HepG2 (cell line): ENCODE data around the gene TCAIM. TPM values are rescaled to one million over a fixed set of nuclear protein-coding genes. Genes with fewer than 3 reads are reported as not detected.

Source experiments
- ETV6 ChIP-seq: sonication (generic); formaldehyde crosslinking; conservative IDR thresholded peaks from 2 replicates; pipeline ENCODE4 v1.4.0; 2020; ENCODE audit warnings: missing genetic modification reagents
- HDAC1 ChIP-seq: sonication (generic); formaldehyde crosslinking; IDR thresholded peaks from 2 replicates; pipeline ENCODE4 v1.5.1; 2020; ENCODE audit warnings: mild to moderate bottlenecking, missing genetic modification reagents
- ISX ChIP-seq: sonication (generic); formaldehyde crosslinking; conservative IDR thresholded peaks from 2 replicates; pipeline ENCODE4 v1.5.0; 2020; ENCODE audit warnings: missing genetic modification reagents
- MAFG ChIP-seq: sonication (generic); formaldehyde crosslinking; IDR thresholded peaks from 2 replicates; pipeline ENCODE4 v1.5.1; 2020; ENCODE audit warnings: mild to moderate bottlenecking, missing genetic modification reagents
- PATZ1 ChIP-seq: sonication (generic); formaldehyde crosslinking; IDR thresholded peaks from 2 replicates; pipeline ENCODE4 v1.4.0; 2020; ENCODE audit warnings: missing genetic modification reagents
- PRMT3 ChIP-seq: sonication (generic); formaldehyde crosslinking; IDR thresholded peaks from 2 replicates; pipeline ENCODE4 v1.8.1; 2022; ENCODE audit warnings: low read depth, mild to moderate bottlenecking, moderate library complexity, missing genetic modification reagents, borderline replicate concordance
- TEAD3 ChIP-seq: optimal IDR thresholded peaks from 2 replicates; pipeline ENCODE3; 2016; ENCODE audit warnings: borderline replicate concordance
- ZBTB49 ChIP-seq: sonication (generic); formaldehyde crosslinking; IDR thresholded peaks from 2 replicates; pipeline ENCODE4 v1.4.0; 2020; ENCODE audit warnings: missing genetic modification reagents, borderline replicate concordance
- ZFP41 ChIP-seq: sonication (generic); formaldehyde crosslinking; IDR thresholded peaks from 2 replicates; pipeline ENCODE4 v1.4.0; 2020; ENCODE audit warnings: mild to moderate bottlenecking, missing genetic modification reagents, borderline replicate concordance
- ZNF224 ChIP-seq: sonication (generic); formaldehyde crosslinking; IDR thresholded peaks from 2 replicates; pipeline ENCODE4 v1.5.0; 2020; ENCODE audit warnings: mild to moderate bottlenecking, missing genetic modification reagents
- ZNF678 ChIP-seq: sonication (generic); formaldehyde crosslinking; IDR thresholded peaks from 2 replicates; pipeline ENCODE4 v1.4.0; 2020; ENCODE audit warnings: mild to moderate bottlenecking, missing genetic modification reagents
- ZNF83 ChIP-seq: sonication (generic); formaldehyde crosslinking; IDR thresholded peaks from 2 replicates; pipeline ENCODE4 v1.4.0; 2020; ENCODE audit warnings: missing genetic modification reagents, mild to moderate bottlenecking, borderline replicate concordance
- ZNF850 ChIP-seq: sonication (generic); formaldehyde crosslinking; conservative IDR thresholded peaks from 2 replicates; pipeline ENCODE4 v1.9.0; 2021; ENCODE audit warnings: mild to moderate bottlenecking, missing genetic modification reagents
- polyA plus RNA-seq, 8 experiments: library from polyadenylated mRNA; depleted of rRNA in 3 of 8; stranded (reverse) in 7 of 8; unstranded in 1 of 8; fragments of >200 nt; fragmentation: Illumina TruSeq in 4 of 8; extraction: Trizol in 4 of 8; gene quantifications; 2 replicates each; pipeline versions ENCODE4 v1.2.1 to v1.2.3, GENCODE V29; 2011 to 2016; ENCODE audit warnings: low read depth in 4 of 8, missing spikeins in 1 of 8, mixed read lengths in 1 of 8; ENCODE audit not compliant: insufficient read depth in 1 of 8
- total RNA-seq, 5 experiments: library from RNA; depleted of rRNA; stranded (reverse); fragments of >200 nt; fragmentation: Illumina TruSeq; extraction: Trizol; gene quantifications; 2 replicates each; pipeline ENCODE4 v1.2.3, GENCODE V29; 2016; ENCODE audit warnings: low read depth in 1 of 5
- TF ChIP-seq, protein P1 (sequence below): sonication (generic); formaldehyde crosslinking; IDR thresholded peaks from one replicate; pipeline ENCODE4 v1.5.1; 2020; ENCODE audit warnings: mild to moderate bottlenecking, missing genetic modification reagents; ENCODE audit errors: not compliant biosample characterization
- TF ChIP-seq, protein P2 (sequence below): sonication (generic); formaldehyde crosslinking; IDR thresholded peaks from 2 replicates; pipeline ENCODE4 v1.8.0; 2022; ENCODE audit warnings: missing genetic modification reagents, mild to moderate bottlenecking, borderline replicate concordance

TCAIM gene
- total and polyA plus RNA-seq, 2 of the 13 experiments (the other 11 are each of a cell fraction or from before 2014, with no cell fraction given), result 16.9 to 22.6 TPM

DNA sequence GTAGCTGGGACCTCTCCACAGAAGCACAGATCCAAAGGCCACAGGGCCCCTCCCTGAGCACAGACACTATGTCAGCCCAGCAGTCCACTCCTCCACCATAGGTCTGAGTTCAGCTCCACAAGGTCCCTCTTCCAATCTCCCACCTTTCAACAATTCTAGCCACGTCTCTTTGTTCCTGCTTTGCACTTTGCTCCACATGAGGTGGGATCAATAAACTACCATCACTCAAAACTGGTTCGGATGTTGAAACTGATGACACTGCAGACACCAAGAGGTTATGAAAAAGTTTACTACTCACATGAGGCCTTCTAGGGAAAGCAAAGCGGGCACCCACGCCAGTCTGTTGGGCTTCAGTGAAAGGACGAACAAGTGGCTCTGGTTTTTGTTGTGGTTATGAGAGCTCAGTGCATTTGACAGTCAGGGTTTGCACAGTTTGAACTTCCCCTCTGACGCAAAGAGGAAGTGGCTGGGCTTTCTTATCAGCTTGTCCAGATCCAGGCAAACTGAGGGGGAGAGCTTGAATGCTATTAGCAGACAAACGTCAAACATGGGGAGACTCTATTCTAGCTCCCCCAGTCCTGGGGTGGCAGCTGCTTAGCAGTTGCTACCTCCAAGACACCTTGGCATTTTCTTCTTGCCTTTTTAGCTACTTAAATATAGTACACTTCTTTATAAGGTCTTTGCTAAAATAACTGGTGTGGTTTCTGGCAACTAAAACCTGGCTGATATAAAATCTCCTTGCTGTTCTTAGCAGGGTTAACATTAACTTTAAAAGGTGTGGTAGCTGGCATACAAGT, 101.1 kb downstream of the TCAIM start (continued):
- TF ChIP-seq, protein P1, sequence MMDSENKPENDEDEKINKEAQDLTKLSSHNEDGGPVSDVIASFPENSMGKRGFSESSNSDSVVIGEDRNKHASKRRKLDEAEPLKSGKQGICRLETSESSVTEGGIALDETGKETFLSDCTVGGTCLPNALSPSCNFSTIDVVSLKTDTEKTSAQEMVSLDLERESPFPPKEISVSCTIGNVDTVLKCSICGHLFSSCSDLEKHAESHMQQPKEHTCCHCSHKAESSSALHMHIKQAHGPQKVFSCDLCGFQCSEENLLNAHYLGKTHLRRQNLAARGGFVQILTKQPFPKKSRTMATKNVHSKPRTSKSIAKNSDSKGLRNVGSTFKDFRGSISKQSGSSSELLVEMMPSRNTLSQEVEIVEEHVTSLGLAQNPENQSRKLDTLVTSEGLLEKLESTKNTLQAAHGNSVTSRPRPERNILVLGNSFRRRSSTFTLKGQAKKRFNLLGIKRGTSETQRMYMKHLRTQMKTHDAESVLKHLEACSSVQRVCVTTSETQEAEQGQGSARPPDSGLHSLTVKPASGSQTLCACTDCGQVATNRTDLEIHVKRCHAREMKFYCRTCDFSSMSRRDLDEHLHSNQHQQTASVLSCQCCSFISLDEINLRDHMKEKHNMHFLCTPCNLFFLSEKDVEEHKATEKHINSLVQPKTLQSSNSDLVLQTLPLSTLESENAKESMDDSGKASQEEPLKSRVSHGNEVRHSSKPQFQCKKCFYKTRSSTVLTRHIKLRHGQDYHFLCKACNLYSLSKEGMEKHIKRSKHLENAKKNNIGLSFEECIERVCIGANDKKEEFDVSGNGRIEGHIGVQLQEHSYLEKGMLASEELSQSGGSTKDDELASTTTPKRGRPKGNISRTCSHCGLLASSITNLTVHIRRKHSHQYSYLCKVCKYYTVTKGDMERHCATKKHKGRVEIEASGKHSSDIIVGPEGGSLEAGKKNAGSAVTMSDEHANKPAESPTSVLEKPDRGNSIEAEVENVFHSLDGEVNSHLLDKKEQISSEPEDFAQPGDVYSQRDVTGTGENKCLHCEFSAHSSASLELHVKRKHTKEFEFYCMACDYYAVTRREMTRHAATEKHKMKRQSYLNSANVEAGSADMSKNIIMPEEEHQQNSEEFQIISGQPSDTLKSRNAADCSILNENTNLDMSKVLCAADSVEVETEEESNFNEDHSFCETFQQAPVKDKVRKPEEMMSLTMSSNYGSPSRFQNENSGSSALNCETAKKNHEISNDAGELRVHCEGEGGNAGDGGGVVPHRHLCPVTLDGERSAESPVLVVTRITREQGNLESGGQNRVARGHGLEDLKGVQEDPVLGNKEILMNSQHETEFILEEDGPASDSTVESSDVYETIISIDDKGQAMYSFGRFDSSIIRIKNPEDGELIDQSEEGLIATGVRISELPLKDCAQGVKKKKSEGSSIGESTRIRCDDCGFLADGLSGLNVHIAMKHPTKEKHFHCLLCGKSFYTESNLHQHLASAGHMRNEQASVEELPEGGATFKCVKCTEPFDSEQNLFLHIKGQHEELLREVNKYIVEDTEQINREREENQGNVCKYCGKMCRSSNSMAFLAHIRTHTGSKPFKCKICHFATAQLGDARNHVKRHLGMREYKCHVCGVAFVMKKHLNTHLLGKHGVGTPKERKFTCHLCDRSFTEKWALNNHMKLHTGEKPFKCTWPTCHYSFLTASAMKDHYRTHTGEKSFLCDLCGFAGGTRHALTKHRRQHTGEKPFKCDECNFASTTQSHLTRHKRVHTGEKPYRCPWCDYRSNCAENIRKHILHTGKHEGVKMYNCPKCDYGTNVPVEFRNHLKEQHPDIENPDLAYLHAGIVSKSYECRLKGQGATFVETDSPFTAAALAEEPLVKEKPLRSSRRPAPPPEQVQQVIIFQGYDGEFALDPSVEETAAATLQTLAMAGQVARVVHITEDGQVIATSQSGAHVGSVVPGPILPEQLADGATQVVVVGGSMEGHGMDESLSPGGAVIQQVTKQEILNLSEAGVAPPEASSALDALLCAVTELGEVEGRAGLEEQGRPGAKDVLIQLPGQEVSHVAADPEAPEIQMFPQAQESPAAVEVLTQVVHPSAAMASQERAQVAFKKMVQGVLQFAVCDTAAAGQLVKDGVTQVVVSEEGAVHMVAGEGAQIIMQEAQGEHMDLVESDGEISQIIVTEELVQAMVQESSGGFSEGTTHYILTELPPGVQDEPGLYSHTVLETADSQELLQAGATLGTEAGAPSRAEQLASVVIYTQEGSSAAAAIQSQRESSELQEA, result peak; percentile 26
- TF ChIP-seq ZNF850 (CRISPR knock-in tag) (no peak), ISX (no peak), ZNF678 (CRISPR knock-in tag) (no peak), PATZ1 (peak; percentile 96), ZBTB49 (CRISPR knock-in tag) (no peak), ETV6 (CRISPR knock-in tag) (peak; percentile 38; the same call in 1 of the 2 replicates), ZFP41 (CRISPR knock-in tag) (no peak), PRMT3 (peak; percentile 48; the same call in 1 of the 2 replicates), ZNF224 (CRISPR knock-in tag) (peak; percentile 71; the same call in 1 of the 2 replicates), MAFG (no peak), TEAD3 (CRISPR knock-in tag) (peak; percentile 46), ZNF83 (CRISPR knock-in tag) (no peak), HDAC1 (peak; percentile 92)
- TF ChIP-seq, protein P2, sequence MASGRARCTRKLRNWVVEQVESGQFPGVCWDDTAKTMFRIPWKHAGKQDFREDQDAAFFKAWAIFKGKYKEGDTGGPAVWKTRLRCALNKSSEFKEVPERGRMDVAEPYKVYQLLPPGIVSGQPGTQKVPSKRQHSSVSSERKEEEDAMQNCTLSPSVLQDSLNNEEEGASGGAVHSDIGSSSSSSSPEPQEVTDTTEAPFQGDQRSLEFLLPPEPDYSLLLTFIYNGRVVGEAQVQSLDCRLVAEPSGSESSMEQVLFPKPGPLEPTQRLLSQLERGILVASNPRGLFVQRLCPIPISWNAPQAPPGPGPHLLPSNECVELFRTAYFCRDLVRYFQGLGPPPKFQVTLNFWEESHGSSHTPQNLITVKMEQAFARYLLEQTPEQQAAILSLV (CRISPR knock-in tag), result no peak
